Aortic smooth muscle cell (primary cell): ENCODE measurements around the gene S100A13. TPM values are rescaled to one million over a fixed set of nuclear protein-coding genes. Genes with fewer than 3 reads are reported as not detected.

Experiments
- total RNA-seq: library from RNA; depleted of rRNA; stranded (reverse); fragments of >200 nt; gene quantifications from 2 replicates; pipeline ENCODE4 v1.2.3, GENCODE V29; 2014

The S100A13 gene
- total RNA-seq, result 239 and 295 TPM in 2 replicates

GRCh38 chr1:153626904-153627714, at the start of gene S100A13:
S100A13 (minus strand) TSS chr1:153627505; CDS start chr1:153626472, 1,033 bp downstream.

GRCh38 chr1:153670859-153671627, 43.7 kb upstream of the S100A13 start, which contains the start of gene ILF2:
ILF2 (minus strand) TSS chr1:153670993; CDS start chr1:153670922, 71 bp downstream.

GRCh38 chr1:153658400-153659174, 31.3 kb upstream of the S100A13 start, which contains the start of gene SNAPIN:
SNAPIN (plus strand) TSS chr1:153658703; CDS start chr1:153658744, 41 bp downstream.

GRCh38 chr1:153633754-153634665, 6.7 kb upstream of the S100A13 start, which contains the start of gene CHTOP:
CHTOP (plus strand) TSS chr1:153634066; CDS start chr1:153636589, 2,523 bp downstream.

GRCh38 chr1:153627715-153628626, 666 bp upstream of the S100A13 start, which contains the start of gene S100A1:
S100A1 (plus strand) TSS chr1:153628434; CDS start chr1:153630522, 2,088 bp downstream.

GRCh38 chr1:153616144-153616916, 11.0 kb downstream of the S100A13 start, which contains the start of gene S100A14:
S100A14 (minus strand) TSS chr1:153616325; CDS start chr1:153615858, 467 bp downstream.

GRCh38 chr1:153612755-153613331, 14.5 kb downstream of the S100A13 start, which contains the start of gene S100A16:
S100A16 (minus strand) TSS chr1:153613137; CDS start chr1:153608151, 4,986 bp downstream.

Other genes with a start within 250 kb of the S100A13 start
- gene S100A8, start 236.4 kb downstream of the S100A13 start, total RNA-seq, result not detected in 2 replicates
- not detected in 2 replicates for gene S100A7A, start 211.0 kb downstream of the S100A13 start, total RNA-seq
- not detected in 2 replicates for gene S100A7, start 166.9 kb downstream of the S100A13 start, total RNA-seq
- gene S100A6, start 91.5 kb downstream of the S100A13 start, total RNA-seq, result 2,220 and 2,797 TPM in 2 replicates
- gene S100A5, start 86.6 kb downstream of the S100A13 start, total RNA-seq, result 0.26 and 0.62 TPM in 2 replicates
- gene S100A4, start 81.7 kb downstream of the S100A13 start, total RNA-seq, result 462 and 473 TPM in 2 replicates
- gene S100A3, start 78.2 kb downstream of the S100A13 start, total RNA-seq, result 8.1 and 13.3 TPM in 2 replicates
- 2.4 and 4.0 TPM in 2 replicates for gene S100A2, start 61.7 kb downstream of the S100A13 start, total RNA-seq
- 250 and 256 TPM in 2 replicates for gene S100A16, start 14.4 kb downstream of the S100A13 start, total RNA-seq
- 0.25 and 0.26 TPM in 2 replicates for gene S100A14, start 11.2 kb downstream of the S100A13 start, total RNA-seq
- gene S100A1, start 929 bp upstream of the S100A13 start, total RNA-seq, result 0.19 TPM in 1 of 2 replicates, not detected in the other
- 27.0 and 30.2 TPM in 2 replicates for gene CHTOP, start 6.6 kb upstream of the S100A13 start, total RNA-seq
- gene SNAPIN, start 31.2 kb upstream of the S100A13 start, total RNA-seq, result 63.5 and 64.7 TPM in 2 replicates
- gene ILF2, start 43.5 kb upstream of the S100A13 start, total RNA-seq, result 137 and 150 TPM in 2 replicates
- 1.2 and 1.9 TPM in 2 replicates for gene NPR1, start 51.2 kb upstream of the S100A13 start, total RNA-seq
- 26.2 and 31.3 TPM in 2 replicates for gene INTS3, start 100.5 kb upstream of the S100A13 start, total RNA-seq
- gene SLC27A3, start 147.9 kb upstream of the S100A13 start, total RNA-seq, result 10.7 and 11.6 TPM in 2 replicates